HEK293 (cell line): ENCODE measurements around the gene ARHGEF4.

Experiments
- CTCF ChIA-PET: fragments of 350-600 bp; formaldehyde crosslinking; extraction: SDS; loops from one replicate; lab custom pipeline; 2021; ENCODE audit warnings: antibody characterized with exemption; lab: Yijun Ruan, JAX
- POLR2A ChIA-PET: fragments of 300-600 bp; formaldehyde crosslinking; extraction: SDS; loops from one replicate; lab custom pipeline; 2020; ENCODE audit warnings: antibody characterized with exemption, inconsistent platforms; lab: Yijun Ruan, JAX
- H3K27ac ChIP-seq: fragments of 200-500 bp; sonication (Bioruptor generic); 2 replicates; pipeline ENCODE4 v1.5.1; 2014; ENCODE audit warnings: low read depth, low read length, control low read depth, inconsistent platforms; ENCODE audit errors: extremely low read depth
- H3K36me3 ChIP-seq, 2 experiments: fragments of 200-500 bp in 1 of 2; sonication (Bioruptor generic) in 1 of 2; 1 replicate in 1 of 2; 2 replicates in 1 of 2; pipeline ENCODE4 v1.5.1; 2014 to 2017; ENCODE audit warnings: inconsistent platforms in 2 of 2, low read length in 2 of 2; ENCODE audit not compliant: control insufficient read depth in 2 of 2, insufficient read depth in 1 of 2
- H3K4me1 ChIP-seq: fragments of 200-500 bp; sonication (Bioruptor generic); 2 replicates; pipeline ENCODE4 v1.5.1; 2014; ENCODE audit warnings: mild to moderate bottlenecking, low read length, inconsistent platforms; ENCODE audit not compliant: control insufficient read depth, insufficient read depth
- H3K4me3 ChIP-seq: 2 replicates; pipeline ENCODE4 v1.5.1; 2011; ENCODE audit warnings: low read depth, mild to moderate bottlenecking, control low read depth, low read length, moderate library complexity
- H3K9me3 ChIP-seq: fragments of 200-500 bp; sonication (Bioruptor generic); 2 replicates; pipeline ENCODE4 v1.5.1; 2014; ENCODE audit warnings: low read depth, low read length, inconsistent platforms; ENCODE audit not compliant: control insufficient read depth, insufficient read depth
- CTCF ChIP-seq: fragments of 450-650 bp; formaldehyde crosslinking; IDR thresholded peaks from 2 replicates; pipeline ENCODE4 v1.5.1; 2016; ENCODE audit warnings: missing biosample characterization, missing genetic modification characterization
- GFI1B ChIP-seq: fragments of 450-650 bp; formaldehyde crosslinking; IDR thresholded peaks from 2 replicates; pipeline ENCODE4 v1.5.1; 2016; ENCODE audit warnings: missing biosample characterization, missing genetic modification characterization
- PRDM4 ChIP-seq: fragments of 450-650 bp; formaldehyde crosslinking; IDR thresholded peaks from 2 replicates; pipeline ENCODE4 v1.5.1; 2017; ENCODE audit warnings: missing biosample characterization, missing genetic modification characterization
- SP2 ChIP-seq: fragments of 450-650 bp; formaldehyde crosslinking; IDR thresholded peaks from 2 replicates; pipeline ENCODE4 v1.5.1; 2016; ENCODE audit warnings: missing biosample characterization, missing genetic modification characterization
- ZBTB20 ChIP-seq: fragments of 450-650 bp; formaldehyde crosslinking; IDR thresholded peaks from 2 replicates; pipeline ENCODE4 v1.5.1; 2016; ENCODE audit warnings: missing biosample characterization, missing genetic modification characterization
- ZNF146 ChIP-seq: fragments of 450-650 bp; formaldehyde crosslinking; IDR thresholded peaks from 2 replicates; pipeline ENCODE4 v1.5.1; 2016; ENCODE audit warnings: missing biosample characterization, missing genetic modification characterization
- ZNF23 ChIP-seq: fragments of 450-650 bp; formaldehyde crosslinking; IDR thresholded peaks from 2 replicates; pipeline ENCODE4 v1.5.1; 2016; ENCODE audit warnings: missing biosample characterization, missing genetic modification characterization, borderline replicate concordance
- ZNF513 ChIP-seq: fragments of 450-650 bp; IDR thresholded peaks from 2 replicates; pipeline ENCODE4 v1.5.1; 2018; ENCODE audit warnings: missing biosample characterization, missing genetic modification characterization
- ZNF571 ChIP-seq: fragments of 450-650 bp; formaldehyde crosslinking; IDR thresholded peaks from 2 replicates; pipeline ENCODE4 v1.5.0; 2017; ENCODE audit warnings: missing biosample characterization, missing genetic modification characterization
- ZNF623 ChIP-seq: fragments of 450-650 bp; formaldehyde crosslinking; IDR thresholded peaks from 2 replicates; pipeline ENCODE4 v1.5.1; 2016; ENCODE audit warnings: missing biosample characterization, missing genetic modification characterization
- ZNF626 ChIP-seq: fragments of 450-650 bp; sonication (Bioruptor Pico); formaldehyde crosslinking; IDR thresholded peaks from 2 replicates; pipeline ENCODE4 v1.5.1; 2018; ENCODE audit warnings: missing biosample characterization, missing genetic modification characterization, inconsistent platforms
- ZNF677 ChIP-seq: fragments of 450-650 bp; IDR thresholded peaks from 2 replicates; pipeline ENCODE4 v1.5.0; 2018; ENCODE audit warnings: missing biosample characterization, mild to moderate bottlenecking, missing genetic modification characterization, moderate library complexity
- ZNF692 ChIP-seq: fragments of 450-650 bp; formaldehyde crosslinking; IDR thresholded peaks from 2 replicates; pipeline ENCODE4 v1.5.1; 2016; ENCODE audit warnings: missing biosample characterization, missing genetic modification characterization
- ZNF707 ChIP-seq: fragments of 450-650 bp; formaldehyde crosslinking; IDR thresholded peaks from 2 replicates; pipeline ENCODE4 v1.5.1; 2016; ENCODE audit warnings: missing biosample characterization, missing genetic modification characterization
- ZNF76 ChIP-seq: fragments of 450-650 bp; formaldehyde crosslinking; IDR thresholded peaks from 2 replicates; pipeline ENCODE4; 2016; ENCODE audit warnings: low read depth, missing biosample characterization, missing genetic modification characterization, borderline replicate concordance

Gene ARHGEF4

GRCh38 chr2:131058920-131059319, 222.2 kb downstream of the ARHGEF4 start:
- Histone ChIP-seq H3K9me3 (no peaks in the 10 kb centered on the region), H3K4me1 (peaks cover 10% of the 10 kb centered on the region; the same call in 1 of the 2 replicates), H3K36me3 (peaks cover 20 to 85% of the 10 kb centered on the region in 2 experiments), H3K4me3 (no peak overlapping the region), H3K27ac (no peak overlapping the region)
- ChIA-PET CTCF (interaction anchor here (0.5 kb wide), 1 partner anchor 90 kb away, joined by 3 read pairs; no protein-coding TSS in a partner anchor), POLR2A (no interaction called here)
- no peak for TF ChIP-seq ZNF626
- TF ChIP-seq ZNF23 (tag by site-specific recombination): no peak
- TF ChIP-seq ZNF707: no peak
- TF ChIP-seq ZNF513: no peak
- no peak for TF ChIP-seq ZNF571 (tag by site-specific recombination)
- TF ChIP-seq ZNF692 (tag by site-specific recombination): no peak
- no peak for TF ChIP-seq ZNF146 (tag by site-specific recombination)

- H3K4me1 ChIP-seq: peaks cover 19% of the 10 kb centered on the region
- H3K4me3 ChIP-seq: no peak overlapping the region
- no peak overlapping the region for H3K27ac ChIP-seq
- no peaks in the 10 kb centered on the region for H3K9me3 ChIP-seq
- H3K36me3 ChIP-seq: peaks cover 37 to 70% of the 10 kb centered on the region in 2 experiments; a peak in 2 of 3 replicates
- CTCF ChIA-PET: interaction anchor here (0.9 kb wide), 1 partner anchor 52 kb away, joined by 3 read pairs; no protein-coding TSS in a partner anchor
- TF ChIP-seq SP2 (no peak), ZBTB20 (tag by site-specific recombination) (no peak), ZNF623 (tag by site-specific recombination) (no peak), PRDM4 (tag by site-specific recombination) (no peak), GFI1B (tag by site-specific recombination) (no peak), ZNF76 (no peak), ZNF677 (tag by site-specific recombination) (no peak), CTCF (tag by site-specific recombination) (no peak)
- POLR2A ChIA-PET: no interaction called here
Observed at GRCh38 chr2:131063501-131064283, 227.0 kb downstream of the ARHGEF4 start.
